EH (cell line): ENCODE measurements around the gene DISP2.
A peak's percentile ranks its signal among the peaks of the same experiment; 100 is the strongest.

Experiments
- DNase-seq: peaks from one replicate; pipeline ENCODE4 v3.0.0-alpha.2; 2015; ENCODE audit warnings: low read depth

Gene DISP2

DNA sequence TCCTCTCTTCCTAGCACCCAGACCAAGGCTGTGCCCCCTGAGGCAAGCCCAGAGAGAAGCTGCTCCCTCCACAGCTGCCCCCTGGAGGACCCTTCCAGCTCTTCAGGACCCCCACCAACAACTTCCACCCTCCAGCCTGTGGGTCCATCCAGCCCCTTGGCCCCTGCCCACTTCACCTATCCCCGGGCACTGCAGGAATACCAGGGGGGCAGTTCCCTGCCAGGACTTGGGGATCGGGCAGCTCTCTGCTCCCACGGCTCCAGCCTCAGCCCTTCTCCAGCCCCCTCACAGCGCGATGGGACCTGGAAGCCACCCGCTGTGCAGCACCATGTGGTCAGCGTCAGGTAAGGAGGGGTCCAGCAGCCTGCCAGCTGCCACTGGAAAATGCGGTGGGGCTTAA, 5.6 kb downstream of the DISP2 start:
- no peak for DNase-seq

- no peak for DNase-seq
These were observed 6.2 kb downstream of the DISP2 start for GRCh38 chr15:40364251-40364650.

DNA sequence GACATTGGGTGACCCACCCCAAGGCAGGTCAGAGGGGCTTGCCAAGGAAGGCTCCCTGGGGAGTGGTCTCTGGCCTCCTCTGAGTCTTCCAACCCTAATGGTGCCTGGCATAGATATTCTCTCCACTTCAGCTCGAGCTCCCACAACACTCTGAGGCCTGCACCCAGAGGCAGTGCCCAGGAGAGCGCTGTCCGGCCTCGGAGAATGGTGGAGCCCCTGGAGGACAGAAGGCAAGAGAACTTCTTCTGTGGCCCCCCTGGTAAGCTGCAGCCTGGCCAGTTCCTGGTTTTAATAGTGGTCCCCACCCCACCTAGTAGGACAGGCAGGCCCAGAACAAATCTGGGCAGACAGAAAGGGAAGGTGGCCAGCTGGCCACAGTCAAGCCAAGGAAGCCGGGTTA, 7.0 kb downstream of the DISP2 start:
- no peak for DNase-seq

- DNase-seq: no peak
These were observed 7.8 kb downstream of the DISP2 start for GRCh38 chr15:40365624-40366456.

DNA sequence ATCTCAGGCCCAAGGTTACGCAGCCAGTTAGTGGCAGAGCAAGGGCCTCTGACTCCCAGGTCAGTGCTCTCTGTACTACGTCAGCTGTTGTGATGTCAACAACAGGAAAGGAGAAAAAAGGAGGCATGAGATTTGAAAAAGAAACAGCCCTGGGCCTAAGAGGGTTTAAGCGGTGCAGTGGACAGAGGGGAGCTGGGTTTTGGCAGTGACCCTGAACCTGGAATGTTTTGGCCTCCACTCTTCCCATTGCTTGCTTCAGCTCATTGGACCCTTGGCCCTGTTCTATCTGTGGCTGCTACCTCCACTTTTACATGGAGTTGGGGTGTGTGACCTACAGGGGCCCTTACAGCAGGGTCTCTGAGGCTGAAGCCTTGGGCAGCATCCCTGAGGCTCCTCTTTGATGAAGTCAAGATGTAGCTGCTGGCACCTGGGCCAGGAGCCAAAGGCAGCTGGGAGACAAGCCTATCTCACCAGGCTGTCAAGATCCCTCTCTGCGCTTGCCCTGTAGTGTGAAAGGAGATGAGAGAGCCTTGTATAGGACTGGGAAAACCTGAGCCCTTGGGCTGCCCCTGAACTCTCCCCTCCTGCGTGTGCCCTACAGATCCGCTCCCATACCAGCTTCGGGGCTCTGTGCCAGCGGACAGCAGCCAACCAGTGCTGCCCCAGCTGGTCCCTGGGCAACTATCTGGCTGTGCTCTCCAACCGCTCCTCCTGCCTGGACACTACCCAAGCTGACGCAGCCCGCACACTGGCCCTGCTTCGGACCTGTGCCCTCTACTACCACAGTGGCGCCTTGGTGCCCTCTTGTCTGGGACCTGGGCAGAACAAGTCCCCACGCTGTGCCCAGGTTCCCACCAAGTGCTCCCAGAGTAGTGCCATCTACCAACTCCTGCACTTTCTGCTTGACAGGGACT, 8.7 kb downstream of the DISP2 start:
- no peak for DNase-seq

DNA sequence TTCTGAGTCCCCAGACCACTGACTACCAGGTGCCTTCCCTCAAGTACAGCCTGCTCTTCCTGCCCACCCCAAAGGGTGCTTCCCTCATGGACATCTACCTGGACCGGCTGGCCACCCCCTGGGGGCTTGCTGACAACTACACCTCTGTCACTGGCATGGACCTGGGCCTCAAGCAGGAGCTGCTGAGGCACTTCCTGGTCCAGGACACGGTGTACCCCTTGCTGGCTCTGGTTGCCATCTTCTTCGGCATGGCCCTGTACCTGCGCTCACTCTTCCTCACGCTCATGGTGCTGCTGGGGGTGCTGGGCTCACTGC, 9.3 kb downstream of the DISP2 start:
- no peak for DNase-seq

GRCh38 chr15:40367686-40368611, 9.9 kb downstream of the DISP2 start:
- peak; percentile 91 for DNase-seq

- DNase-seq: no peak
These were observed 10.9 kb downstream of the DISP2 start for GRCh38 chr15:40368719-40369473.

- DNase-seq: no peak
These were observed 11.5 kb downstream of the DISP2 start for GRCh38 chr15:40369474-40369869.

GRCh38 chr15:40369971-40370370, 12.0 kb downstream of the DISP2 start:
- no peak for DNase-seq

DNA sequence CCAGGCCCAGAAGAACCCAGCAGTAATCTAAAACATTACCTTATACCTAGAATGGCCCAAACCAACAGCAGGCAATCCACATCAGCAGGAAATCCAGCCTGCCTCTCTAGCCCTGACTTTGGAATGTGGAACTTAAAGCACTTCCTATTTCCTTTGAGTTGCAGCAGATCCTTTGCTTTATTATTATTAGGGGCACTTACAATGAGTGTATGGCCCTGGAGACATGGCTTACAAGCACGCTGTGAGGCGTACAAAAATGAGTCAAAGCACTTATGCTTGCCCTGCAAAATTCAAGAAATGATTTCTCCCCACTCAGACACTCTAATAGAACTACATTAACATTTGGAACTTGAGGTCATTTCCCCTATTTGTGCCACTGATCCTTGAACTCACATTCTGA, 15.0 kb downstream of the DISP2 start:
- peak; percentile 57 for DNase-seq

DNA sequence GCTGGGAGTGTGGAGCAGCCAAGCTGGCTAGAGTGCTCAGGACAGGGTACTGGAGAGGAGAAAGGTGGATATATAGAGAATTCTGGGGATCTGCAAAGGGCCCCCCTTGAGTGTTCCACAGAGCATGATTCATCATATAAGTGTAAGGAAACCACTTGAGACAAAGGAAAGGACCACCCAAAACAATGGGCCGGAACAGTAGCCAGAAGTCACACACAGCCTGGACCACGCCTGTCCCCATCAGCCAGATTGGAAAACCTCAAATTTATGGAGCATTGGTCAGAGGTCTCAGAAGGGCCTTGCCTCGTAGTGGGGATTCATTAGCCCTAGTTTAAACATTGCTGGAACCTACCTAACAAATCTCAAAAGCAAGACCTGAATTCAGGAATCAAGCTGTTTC, 19.6 kb downstream of the DISP2 start:
- no peak for DNase-seq

GRCh38 chr15:40379374-40379773, 21.4 kb downstream of the DISP2 start:
- no peak for DNase-seq

DNA sequence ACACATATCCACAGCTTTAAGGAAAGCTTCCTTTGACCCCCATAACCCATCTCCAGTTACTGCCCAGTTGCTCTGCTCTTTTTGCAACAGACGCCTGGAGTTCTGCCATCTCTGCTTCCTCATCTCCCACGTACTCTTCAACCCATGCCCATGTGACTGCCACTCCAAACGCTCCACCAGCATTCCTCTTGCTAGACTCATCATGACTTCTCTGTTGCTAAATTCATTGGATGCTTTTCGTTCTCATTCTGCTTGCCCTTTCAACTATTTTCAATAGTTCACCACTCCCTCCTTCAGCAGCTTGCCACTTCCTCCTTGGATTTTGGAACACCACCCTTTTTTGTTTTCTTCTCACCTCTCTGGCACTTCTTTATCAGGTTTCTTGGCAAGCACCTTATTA, 21.8 kb downstream of the DISP2 start:
- peak; percentile 98 for DNase-seq

DNA sequence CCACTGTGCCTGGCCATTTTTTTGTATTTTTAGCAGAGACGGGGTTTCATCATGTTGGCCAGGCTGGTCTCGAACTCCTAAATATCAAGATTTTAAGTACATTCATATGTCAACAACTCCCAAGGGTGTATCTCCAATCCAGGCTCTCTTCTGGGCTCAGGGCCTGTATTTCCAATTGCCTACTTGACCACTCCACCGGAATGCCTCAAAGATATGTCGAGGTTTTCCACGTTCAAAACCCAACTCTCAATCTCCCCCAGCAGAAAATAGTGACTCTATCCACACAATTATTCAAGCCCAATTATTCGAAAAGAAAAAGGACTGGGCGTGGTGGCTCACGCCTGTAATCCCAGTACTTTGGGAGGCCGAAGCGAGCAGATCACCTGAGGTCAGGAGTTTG, 22.6 kb downstream of the DISP2 start:
- DNase-seq: no peak

DNA sequence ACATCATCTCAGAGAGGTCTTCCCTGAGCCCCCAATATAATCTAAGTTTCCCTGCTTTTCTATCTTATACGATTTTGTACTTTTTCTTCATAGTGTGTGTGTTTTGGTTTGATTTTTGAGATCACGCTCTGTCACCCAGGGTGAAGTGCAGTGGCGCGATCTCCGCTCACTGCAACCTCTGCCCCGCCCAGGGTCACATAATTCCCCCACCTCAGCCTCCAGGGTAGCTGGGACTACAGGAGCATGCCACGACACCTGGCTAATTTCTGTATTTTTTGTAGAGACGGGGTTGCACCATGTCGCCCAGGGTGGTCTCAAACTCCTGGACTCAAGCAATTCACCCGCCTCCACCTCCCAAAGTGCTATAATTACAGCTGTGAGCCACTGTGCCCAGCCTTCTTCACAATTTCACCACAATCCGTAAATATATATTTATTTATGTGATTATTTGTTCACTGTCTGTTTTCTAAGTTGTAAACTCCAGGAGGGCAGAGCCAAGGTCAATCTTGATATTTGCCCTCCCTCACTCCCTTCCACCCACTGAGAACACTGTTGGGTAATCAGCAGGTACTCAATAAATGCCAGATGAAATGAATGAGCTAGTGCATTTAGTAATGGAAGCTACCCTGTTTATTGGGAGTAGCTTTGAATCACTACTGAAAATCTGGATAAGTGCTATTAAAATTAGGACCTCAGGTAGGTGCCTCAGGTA, 24.0 kb downstream of the DISP2 start:
- DNase-seq: no peak

DNA sequence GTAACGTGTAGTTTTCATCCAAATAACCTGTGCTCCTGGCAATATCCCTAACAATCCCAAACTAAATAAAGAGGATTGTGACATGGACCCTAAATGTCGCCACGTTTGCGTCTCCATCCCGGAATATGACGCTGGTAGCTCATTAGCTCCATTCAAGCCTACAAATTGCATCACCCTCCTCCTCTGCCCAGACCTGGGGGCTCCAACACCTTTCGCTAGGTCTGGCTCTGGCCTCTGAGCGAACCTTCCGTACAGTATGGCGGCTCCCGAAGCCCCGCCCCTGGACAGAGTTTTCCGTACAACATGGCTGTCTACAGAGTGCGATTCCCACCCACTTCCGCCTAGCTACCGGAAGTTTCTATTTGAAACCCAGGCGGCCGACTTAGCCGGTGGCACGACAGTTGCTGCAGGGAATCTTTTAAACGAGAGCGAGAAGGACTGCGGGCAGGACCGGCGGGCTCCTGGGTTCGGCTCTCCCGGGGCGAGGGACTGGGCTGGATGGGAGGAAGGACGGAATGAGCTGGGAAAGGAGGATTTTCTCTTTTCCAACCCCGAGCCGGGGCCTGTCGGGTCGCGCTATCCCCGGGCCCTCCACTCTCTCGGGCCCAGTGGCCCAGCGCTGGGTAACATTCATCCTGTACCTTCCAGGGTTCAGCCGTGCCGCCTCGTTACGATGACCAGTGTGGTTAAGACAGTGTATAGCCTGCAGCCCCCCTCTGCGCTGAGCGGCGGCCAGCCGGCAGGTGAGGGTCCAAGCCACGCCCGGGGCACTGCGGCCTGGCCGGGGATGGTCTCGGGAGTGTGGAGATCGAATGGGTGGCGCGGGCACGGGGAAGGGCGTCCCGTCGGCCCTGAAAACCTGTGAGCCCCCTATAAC, 24.8 kb downstream of the DISP2 start, which contains the start of gene KNSTRN:
Gene KNSTRN, plus strand, starts transcription at position 142 of the 877 bp plus-strand sequence. Its CDS starts 115 bp downstream, at position 257.
- peak; percentile 94 for DNase-seq

DNA sequence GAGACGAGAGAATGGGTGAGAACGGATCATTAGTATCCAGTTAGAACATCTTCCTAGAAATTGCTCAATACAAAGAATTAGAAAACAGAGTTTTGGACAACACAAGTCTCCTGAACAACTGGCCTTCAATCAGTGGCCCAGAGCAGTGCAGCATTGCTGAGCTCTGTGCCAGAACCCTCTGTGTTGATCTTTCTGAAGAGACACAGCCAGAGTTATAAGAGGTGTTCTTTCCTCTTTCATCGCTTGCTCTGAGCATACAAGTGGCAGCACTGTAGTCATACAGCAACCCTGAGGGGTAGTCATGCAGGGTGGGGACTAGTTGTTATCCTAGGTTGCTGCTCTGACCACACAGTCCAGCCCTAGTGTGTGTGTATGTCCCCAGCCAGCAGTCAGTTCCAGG, 28.5 kb downstream of the DISP2 start:
- no peak for DNase-seq

DNA sequence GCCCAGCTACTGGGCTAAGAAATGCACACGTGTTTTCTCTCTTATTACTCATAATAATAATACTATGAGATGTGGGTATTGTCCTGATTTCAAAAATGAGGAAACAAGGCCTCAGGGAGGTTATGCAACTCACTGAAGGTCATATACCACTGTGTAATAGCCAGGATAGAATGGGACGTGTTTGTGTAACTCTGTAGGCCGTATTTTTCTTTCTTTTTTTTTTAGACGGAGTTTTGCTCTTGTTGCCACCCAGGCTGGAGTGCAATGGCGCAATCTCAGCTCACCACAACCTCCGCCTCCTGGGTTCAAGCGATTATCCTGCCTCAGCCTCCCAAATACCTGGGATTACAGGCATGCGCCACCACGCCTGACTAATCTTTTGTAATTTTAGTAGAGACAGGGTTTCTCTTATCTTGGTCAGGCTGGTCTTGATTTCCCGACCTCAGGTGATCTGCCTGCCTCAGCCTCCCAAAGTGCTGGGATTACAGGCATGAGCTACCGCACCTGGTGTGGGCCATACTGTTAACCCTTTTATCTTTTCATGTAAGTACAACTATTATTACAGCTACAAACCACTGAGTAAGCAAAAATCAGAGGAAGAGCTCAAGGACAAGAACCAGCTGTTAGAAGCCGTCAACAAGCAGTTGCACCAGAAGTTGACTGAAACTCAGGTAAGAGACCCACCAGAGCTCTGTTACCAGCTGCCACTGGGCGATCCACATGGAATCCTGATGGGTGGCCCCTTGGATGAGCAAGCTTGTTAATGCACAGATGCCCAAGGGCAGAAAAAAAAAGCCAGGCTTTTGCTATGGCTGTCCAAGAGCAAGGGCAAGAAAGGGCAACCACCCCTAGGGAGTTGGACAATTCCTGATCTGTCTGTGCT, 31.2 kb downstream of the DISP2 start:
- no peak for DNase-seq
